ENCODE results near the gene ARSJ.

DNA sequence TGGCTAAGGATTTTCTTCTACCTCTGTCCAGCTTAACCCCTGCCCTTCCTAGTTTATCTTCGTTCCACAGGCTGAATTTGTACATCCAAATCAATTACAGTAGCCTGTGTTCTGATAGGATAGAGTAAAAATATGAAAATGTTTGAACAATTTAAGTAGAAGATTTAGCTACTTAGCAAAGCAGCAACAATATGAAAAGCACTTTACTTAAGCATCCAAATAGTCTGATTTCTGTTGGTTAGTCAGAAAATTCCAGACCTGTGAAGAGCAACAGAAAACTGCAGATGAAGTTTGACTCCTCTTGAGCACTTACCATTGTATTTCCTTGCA is 2.0 kb downstream of the ARSJ start:
- no peak for TF ChIP-seq POLR2AphosphoS5 (IDR thresholded peaks at IDR 0.05; ENCODE audit: borderline replicate concordance, low read depth, low read length)
- no peak for TF ChIP-seq EZH2 (IDR thresholded peaks at IDR 0.05)

Measured in SK-N-MC (cell line).